Inflammatory macrophage treated with lipopolysaccharide for 1 hour (primary cell): ENCODE measurements around the gene CD300LF.
A peak's percentile ranks its signal among the peaks of the same experiment; 100 is the strongest.

Source experiments
- DNase-seq, 2 donors: peaks; one replicate each; pipeline ENCODE4 v3.0.0-alpha.2; 2020 to 2022

The CD300LF gene

DNA sequence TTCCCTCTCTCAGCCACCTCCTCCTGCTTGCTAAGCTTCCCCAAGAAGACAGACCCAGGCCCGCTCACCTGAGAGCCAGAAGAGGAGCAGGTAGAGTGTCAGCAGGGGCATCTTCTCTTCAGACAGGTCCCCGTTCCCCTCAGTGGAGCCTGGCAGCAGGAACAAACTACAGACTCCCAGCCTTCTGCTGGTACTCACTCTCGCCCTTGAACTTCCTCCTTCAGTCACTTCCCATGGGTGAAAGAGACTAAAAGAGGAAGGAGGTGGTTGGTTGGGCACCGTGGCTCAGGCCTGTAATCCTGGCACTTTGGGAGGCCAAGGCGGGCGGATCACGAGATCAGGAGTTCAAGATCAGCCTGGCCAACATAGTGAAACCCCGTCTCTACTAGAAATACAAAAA lies at the start of gene CD300LF:
Gene CD300LF, minus strand, starts transcription at position 168 of the 400 bp plus-strand sequence. Its CDS starts 57 bp downstream, at position 111.
- DNase-seq = peak; percentile 85 to 90

DNA sequence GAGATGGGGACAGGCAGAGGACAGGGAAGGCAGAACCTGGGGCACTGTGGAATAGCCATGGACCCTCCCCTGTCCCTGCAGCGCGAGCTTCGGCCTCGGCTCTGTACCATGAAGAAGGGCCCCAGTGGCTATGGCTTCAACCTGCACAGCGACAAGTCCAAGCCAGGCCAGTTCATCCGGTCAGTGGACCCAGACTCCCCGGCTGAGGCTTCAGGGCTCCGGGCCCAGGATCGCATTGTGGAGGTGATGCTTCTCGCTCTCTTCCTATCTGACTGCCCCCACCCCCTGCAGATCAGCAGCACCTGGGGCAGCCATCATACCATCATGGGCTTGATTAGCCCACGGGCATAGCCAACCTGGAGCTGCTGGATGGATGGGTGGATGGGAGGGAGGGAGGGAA lies 49.2 kb upstream of the CD300LF start:
- no peak for DNase-seq

DNA sequence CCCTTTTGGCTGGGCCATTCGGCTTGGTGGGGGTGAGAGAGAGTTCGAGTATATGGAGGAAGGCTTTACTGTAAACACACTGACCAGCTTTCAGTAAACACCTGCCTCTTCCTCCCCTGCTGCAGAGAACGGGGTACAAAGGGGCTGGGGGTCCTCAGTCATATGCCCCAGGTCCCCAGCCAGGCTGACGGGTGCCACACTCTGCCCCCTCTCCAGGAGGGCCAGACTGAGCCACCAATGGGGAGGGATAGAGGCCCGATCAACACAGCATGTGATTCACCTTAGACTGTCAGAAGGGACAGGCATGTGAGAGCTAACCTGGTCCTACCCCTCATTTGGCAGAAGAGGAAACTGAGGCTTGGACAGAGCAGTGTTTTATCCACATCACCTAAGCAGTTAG lies 48.7 kb upstream of the CD300LF start:
- no peak for DNase-seq

DNA sequence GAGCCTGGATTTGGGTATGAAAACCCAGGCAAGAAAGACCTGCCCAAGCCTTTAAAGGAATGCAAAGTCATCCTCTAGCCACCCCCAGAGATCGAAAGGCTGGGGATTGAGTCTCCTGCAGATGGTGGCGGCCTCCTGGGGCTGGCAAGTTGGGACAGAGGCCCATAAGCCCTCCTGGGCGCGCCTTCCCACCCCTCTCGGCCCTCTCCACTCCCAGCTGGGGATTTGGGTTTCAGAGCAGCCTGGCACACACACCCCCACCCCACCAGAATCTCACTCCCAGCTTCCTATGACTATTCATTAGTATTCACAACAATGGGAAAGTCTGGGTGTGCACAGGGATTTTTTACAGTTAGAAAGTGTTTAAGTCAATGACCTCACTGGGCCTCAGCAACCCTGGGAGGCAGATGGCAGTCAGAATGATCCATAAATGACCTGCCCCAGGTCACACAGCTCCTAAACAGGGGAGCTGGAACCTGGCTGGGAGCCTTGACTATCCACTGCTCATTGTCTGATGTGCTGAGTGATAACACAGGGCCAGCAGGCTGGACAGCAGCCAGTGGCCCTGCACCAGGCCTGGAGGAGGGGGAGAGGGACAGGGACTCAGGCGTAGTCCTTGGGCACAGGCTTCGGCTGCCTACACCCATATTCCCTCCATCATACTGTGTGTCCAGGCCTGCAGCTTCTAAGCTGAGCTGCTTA lies 47.8 kb upstream of the CD300LF start:
- no peak for DNase-seq

DNA sequence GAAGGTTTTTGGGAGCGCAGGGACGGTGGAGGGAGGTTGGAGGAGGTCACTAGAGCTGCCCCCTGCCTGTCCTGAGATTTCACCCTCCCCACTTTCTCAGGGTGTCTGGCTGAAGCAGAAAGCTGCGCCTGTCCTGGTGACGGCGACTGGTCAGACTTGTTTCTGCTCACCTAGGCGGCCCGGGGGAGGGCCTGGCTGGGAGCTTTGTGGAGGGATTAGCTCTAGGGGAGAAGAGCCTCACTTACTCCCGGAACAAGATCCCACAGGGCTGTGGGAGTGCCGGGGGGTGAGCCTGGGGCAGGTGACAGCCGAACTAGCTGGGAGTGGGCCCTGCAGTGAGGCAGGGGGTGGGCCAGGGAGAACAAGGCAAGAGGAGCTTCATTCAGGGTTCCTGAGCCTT lies 47.2 kb upstream of the CD300LF start:
- no peak for DNase-seq

DNA sequence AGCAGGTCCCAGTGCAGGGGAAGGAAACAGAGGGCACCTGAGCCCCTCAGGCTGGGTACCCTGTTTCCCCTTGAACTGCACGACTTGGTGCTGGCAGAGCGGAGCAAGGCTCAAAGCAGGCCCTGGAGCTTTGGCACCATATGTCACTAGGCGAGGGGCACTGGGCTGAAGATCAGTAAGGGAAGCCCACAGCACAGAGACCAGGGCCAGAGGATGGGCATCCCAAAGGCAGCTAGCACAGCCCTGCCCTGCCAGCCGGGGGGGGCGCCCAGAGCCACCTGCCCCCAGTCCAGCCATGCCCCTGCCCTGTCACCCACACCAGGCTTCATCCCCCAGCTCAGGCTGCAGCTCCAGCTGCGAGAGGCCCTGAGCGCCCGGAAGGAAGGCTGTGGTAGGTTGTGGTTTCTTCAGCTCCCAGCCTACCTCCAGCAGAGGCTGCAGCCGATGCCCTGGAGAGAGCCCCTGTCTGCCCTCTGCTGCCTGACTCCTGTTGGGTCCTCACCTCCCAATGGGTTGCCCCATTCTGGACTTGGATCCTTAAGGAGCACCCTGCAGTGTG lies 46.6 kb upstream of the CD300LF start:
- no peak for DNase-seq

DNA sequence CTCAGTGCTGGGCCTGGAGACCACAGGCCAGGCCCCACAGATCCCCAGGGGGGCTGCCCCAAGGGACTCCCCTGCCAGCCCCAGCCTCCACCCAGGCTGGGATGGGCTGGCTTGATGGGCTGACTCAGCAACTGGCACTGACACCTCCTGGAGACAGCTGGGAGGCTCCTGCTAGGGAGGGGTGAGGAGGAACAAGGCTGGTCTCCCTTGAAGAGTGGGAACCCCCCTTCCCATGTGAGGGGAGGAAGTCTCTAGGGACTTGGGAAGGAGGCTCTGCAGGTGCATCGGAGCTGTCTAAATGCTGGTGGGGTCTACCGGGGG lies 46.1 kb upstream of the CD300LF start:
- DNase-seq = peak in 1 of 2 donors; percentile 39

DNA sequence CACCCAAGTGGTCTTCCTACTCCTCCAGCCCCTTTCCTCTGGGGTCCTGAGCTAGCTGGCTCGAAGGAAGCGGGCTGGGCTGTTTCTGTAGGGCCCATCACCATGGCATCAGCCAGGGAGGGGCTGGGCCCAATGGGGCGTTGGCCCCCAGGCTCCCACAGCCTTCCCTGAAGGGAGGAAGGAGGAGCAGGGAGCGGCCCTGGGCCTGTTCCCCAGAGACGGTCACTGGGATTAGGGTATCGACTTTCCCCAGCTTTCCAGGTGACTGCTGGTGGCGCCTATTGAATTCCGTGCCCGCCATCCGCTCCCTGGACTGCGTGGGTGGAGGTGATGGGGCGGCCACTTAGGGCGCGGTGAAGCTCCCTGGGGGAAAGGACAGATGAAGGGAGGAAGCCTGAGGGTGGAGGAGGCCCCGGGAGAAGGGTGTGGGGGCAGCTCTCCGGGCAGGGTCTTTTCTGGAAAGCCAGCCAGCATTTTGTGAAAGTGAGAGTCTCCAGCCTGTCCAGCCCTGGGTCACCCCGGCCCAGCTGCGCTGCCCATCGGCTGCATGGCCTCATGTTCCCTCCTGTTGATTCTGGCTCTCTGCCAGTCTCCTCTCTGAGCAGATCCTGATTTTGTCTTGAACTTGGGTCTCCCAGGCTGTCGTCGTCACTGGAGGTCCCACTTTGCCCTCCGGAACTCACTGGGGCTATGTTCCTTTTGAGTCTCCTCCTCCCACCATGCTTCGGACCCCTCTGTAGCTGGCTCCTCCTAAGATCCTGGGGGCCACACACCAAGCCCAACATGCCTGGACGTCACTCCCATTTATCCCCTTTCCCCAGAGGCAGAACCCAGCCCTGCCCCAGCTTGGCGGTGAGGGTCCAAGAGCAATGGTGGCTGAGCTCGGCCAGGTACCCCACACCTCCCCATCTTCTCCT lies 45.5 kb upstream of the CD300LF start:
- no peak for DNase-seq

DNA sequence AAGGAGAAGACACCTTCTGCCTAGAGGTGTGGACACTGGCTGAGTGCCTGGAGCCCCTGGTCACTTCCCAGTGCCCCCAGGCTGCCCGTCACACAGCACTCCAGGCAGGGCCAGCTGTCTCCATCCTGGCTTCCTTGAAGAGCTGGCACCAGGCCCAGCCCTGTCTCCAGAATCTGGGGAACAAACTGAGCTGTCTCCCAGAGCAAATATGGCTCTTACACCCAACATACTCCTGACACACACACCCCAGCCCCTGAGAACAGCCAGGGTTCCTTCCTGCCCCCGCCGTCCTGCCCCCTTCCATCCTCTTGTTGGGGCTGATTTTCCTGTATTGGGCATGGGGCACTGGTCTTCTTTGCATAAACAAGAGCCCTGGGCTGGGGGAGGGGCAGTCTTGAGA lies 44.8 kb upstream of the CD300LF start:
- no peak for DNase-seq

DNA sequence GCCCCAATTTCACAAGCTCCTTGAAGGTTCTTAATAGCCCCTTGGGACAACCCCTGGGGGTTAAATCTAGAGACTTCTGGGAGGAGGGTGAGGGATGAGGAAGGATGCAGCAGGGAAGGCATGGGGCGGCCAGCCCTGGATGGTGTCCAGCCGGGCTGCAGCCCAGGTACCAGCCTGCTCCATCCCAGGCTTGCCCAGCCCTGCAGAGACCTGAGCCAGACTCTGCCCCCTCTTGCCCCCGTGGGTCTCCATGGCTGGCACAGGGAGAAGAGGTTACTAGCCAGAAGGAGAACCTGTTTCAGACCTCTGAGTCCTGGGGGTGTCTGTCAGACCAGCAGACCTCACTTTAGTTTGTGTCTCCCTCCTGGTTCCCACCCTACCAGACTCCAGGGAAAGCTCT lies 44.2 kb upstream of the CD300LF start:
- no peak for DNase-seq

DNA sequence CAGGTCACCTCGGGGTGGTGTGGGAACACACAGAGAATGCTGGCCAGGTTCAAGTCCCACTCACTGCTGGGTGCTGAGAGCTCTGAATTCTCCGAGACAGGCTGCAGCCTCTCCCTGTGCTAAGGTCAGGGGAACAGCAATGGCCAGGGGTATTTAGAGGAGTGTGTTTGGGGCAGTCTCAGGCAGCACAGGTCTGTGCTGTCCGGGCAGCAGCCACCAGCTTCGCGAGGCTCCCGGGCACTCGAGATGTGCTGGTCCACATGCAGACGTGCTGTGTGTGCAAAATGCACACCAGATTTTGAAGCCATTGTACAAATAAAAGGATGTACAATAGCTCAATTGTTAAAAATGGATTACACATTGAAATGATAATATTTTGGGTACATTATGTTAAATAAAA lies 42.8 kb upstream of the CD300LF start:
- no peak for DNase-seq

DNA sequence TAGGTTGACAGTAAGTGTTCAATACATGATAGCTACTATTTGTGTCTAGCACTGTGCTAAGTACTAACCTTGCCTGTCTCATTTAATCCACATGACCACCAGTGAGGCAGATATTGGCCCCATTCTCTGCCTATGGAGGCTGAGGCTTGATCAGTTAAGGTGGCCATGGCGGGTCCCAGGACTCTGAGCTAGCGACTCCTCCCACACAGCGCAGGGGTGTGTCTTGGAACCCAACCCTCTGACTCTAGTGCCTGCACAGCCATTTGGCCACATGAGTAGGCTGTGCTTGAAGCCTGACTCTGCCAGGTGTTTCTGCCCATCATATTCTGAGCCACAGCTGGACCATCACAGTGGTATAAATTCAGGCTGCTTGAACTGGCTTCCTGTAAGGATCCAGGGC lies 42.1 kb upstream of the CD300LF start:
- DNase-seq = no peak

DNA sequence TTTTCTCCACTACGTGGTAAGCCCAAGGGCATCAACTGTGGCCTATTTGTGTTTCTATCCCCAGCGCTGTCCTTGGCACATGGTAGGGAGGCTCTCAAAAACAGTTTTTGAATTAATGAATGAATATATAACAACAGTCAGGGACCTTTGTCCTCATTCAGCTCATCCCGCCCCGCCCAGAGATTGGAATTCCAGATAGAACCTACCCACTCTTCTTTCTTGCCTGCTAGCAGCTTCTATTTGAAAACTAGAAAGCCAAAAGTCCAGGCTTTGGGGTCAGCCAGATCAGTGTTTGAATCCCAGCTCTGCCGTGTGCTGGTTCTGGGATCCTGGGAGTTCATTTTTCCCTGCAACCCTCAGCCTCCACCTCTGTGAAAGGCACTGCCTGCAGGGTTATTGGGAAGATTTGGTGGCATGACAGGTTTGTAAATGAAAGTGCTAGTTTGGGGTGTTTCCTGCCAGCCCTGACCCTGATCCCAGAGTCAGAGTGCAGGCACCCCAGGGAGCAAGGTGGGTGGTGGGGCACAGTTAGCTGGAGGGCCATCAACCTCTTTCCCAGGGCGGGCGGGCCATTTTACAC lies 40.2 kb upstream of the CD300LF start:
- DNase-seq = no peak

DNA sequence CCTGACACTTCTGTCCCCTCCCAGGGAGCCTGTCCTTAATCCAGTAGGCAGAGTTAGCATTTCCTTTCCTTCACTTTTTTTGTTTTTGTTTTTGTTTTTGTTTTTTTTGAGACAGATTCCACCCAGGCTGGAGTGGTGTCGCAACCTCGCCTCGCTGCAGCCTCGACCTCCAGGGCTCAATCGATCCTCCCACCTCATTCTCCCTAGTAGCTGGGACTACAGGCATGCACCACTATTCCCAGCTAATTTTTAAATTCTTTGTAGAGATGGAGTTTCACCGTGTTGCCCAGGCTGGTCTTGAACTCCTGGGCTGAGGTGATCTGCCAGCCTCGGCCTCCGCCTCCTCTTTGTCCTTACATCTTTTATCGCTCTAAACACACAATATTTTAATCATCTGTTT lies 39.7 kb upstream of the CD300LF start:
- DNase-seq = no peak

DNA sequence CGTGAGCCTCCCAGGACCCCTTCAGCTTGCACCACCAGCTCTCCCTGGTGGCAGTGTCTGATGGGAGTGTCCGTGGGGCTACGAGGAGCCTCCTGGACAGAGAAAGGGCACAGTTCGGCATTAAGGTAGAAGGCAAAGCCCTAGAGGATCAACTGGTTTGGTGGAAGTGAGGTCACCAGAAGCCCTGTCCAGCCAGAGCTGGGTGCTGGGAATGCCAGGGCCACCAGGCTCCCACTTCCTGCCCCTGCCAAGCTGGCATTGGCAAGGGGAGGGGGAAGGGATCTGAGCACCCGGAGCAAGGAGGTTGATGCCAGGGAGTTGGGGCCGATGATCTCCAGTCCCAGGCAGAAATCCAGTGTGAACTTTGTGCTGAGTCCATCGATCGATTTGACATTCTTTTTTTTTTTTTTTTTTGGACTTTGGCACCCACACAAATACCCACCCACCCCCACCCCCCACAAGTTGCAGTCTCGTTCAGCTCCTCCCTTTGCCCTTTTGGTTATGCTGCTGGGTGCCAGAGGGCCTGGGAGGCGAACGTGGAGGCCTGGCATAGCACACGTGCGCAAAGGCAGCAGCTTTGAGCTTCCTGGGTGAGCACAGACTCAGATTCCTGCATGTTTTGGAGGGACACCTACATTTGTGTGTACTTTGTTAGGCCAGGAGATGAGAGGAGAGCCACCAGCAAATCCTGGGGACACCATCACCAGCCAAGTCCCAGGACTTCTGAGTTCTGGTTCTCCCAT lies 37.8 kb upstream of the CD300LF start:
- DNase-seq = no peak

DNA sequence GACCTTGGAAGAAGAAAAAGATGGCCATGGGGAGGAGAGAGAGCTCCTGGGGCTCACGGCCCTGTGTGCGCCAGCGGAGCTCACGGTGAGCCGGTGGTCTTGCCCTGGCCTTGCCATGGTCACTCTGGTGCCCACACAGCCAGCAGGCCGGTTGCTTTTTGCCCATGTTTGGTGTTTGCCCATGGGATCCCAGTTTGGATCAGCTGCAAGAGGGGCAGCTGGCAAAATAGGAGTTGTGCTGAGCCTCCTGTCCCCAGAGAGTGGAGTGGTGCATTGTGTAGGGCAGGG lies 37.3 kb upstream of the CD300LF start:
- DNase-seq = no peak

DNA sequence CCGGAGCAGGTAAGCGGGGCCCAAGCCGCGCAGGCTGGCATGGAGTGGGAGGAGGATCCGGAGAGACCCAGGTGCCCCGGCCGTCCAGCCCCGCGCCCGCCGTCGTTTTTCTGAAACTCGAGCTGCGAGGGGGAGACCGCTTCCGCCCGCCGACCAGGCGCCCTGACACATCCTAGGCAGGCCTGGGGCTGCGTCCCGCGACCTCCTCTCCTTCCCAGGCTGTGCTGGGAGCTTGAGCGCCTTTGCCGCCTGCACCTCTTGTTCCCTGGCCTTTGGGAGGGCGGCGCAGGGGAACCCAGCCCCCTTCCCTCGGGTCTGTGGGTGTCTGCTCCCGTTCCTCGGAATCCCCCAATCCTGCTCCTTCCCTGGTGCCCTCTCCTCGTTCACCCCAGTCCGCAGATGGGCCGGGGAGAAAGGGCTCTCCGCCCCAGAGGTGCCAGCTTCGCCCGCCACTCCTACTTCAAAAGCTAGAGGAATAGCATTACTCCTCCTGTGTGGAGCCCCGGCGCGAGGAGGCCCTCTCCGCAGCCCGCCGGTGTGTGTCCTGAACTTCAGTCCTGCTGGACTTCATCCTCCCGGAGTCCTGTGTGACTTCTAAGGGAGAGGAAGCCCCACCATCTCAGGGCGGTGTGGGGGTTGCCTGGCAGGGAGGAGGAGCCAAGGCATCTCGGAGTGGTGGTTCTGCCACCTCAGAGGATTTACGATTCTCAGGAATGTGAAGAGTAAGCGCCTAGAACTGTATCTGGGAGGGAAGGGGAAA lies 36.7 kb upstream of the CD300LF start:
- no peak for DNase-seq

DNA sequence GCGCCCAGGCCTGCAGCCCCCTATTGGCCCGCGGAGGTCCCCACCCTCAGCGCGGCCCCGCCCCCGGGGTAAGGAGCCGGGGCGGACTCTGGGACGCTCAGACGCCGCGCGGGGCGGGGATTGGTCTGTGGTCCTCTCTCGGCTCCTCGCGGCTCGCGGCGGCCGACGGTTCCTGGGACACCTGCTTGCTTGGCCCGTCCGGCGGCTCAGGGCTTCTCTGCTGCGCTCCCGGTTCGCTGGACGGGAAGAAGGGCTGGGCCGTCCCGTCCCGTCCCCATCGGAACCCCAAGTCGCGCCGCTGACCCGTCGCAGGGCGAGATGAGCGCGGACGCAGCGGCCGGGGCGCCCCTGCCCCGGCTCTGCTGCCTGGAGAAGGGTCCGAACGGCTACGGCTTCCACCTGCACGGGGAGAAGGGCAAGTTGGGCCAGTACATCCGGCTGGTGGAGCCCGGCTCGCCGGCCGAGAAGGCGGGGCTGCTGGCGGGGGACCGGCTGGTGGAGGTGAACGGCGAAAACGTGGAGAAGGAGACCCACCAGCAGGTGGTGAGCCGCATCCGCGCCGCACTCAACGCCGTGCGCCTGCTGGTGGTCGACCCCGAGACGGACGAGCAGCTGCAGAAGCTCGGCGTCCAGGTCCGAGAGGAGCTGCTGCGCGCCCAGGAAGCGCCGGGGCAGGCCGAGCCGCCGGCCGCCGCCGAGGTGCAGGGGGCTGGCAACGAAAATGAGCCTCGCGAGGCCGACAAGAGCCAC lies 36.0 kb upstream of the CD300LF start, which contains the start of gene NHERF1:
Gene NHERF1, plus strand, starts transcription at position 100 of the 750 bp plus-strand sequence. Its CDS starts 219 bp downstream, at position 319.
- peak in 1 of 2 donors; percentile 93 for DNase-seq

DNA sequence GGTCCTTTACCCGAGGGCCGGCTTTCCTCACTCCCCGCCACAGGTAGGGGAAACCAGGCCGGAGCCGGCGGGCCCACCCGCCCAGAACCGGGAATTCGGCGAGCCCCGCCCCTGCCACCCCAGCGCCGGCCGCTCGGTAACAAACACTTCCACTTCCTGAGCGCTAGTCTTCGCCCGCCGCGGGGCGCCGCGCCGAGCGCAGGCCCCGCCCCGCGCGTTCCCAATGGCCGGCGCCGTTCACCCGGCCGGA lies 35.5 kb upstream of the CD300LF start:
- peak in 1 of 2 donors; percentile 96 for DNase-seq

DNA sequence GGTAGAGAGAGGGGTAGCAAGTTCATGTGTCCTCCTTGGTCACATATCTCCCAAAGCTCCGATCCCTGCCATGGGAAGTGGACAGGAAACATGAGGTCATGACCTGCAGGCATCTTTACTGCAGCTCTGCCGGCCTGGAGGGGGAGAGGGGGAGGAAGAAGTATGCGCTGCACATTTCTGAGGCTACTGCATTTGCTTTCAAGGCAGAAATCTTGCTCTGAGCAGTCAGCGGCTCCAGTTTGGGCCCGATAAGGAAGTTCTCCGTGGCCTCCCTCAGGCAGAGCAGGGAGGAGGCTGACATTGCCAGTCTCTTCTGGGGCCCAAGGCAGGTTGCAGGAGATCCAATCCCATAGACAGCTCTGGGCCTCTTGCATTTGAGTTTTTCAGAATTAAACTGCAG lies 34.2 kb upstream of the CD300LF start:
- DNase-seq = peak; percentile 40 to 52

DNA sequence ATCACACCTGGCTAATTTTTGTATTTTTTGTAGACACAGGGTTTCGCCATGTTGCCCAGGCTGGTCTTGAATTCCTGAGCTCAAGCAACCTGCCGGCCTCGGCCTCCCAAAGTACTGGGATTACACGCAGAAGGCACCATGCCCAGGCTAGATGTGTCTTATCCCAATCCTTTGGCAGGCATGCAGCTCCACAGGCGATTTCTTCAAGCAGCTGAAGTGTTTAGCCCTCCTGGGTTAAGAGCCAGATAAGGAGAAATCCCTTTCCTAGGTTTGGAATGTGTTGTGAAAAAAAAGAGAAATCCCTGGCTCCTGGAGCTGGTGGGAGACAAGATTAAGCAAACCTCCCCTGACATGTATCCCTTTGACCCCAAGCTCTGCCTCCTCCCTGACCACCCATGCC lies 33.7 kb upstream of the CD300LF start:
- no peak for DNase-seq
